ELR (cell line): ENCODE data around the gene CCL3.
"Not testable (repeated sequence)": the region's sequence is repeated elsewhere in the genome, so short reads cannot be mapped to it uniquely, and the experiment has no call there.

Experiments used
- DNase-seq: peaks from one replicate; pipeline ENCODE4 v3.0.0-alpha.2; 2015; ENCODE audit warnings: low read depth

Gene CCL3

GRCh38 chr17:36114971-36115648 is 25.2 kb upstream of the CCL3 start:
- peak; percentile 12 for DNase-seq

- not testable (repeated sequence) for DNase-seq
Measured at GRCh38 chr17:36113131-36113530, 23.2 kb upstream of the CCL3 start.

GRCh38 chr17:36112572-36112971 is 22.6 kb upstream of the CCL3 start:
- DNase-seq, result no peak

GRCh38 chr17:36111068-36111490 is 21.1 kb upstream of the CCL3 start:
- no peak for DNase-seq

GRCh38 chr17:36108265-36108664 is 18.3 kb upstream of the CCL3 start:
- not testable (repeated sequence) for DNase-seq

- DNase-seq, result no peak
Measured at GRCh38 chr17:36107660-36108059, 17.7 kb upstream of the CCL3 start.

GRCh38 chr17:36106493-36106835 is 16.5 kb upstream of the CCL3 start:
- DNase-seq, result no peak

GRCh38 chr17:36105781-36106492 is 16.0 kb upstream of the CCL3 start:
- no peak for DNase-seq

GRCh38 chr17:36104701-36105181 is 14.8 kb upstream of the CCL3 start:
- no peak for DNase-seq

- not testable (repeated sequence) for DNase-seq
Measured at GRCh38 chr17:36104246-36104645, 14.3 kb upstream of the CCL3 start.

GRCh38 chr17:36103401-36103975 is 13.5 kb upstream of the CCL3 start, which contains the start of gene CCL4:
TSS of gene CCL4 (plus strand) at chr17:36103827. CDS start at chr17:36103906, 79 bp downstream.
- DNase-seq, result not testable (repeated sequence)

GRCh38 chr17:36099004-36099403 is 9.1 kb upstream of the CCL3 start:
- not testable (repeated sequence) for DNase-seq

- no peak for DNase-seq
Measured at GRCh38 chr17:36095992-36096391, 6.0 kb upstream of the CCL3 start.

- DNase-seq, result no peak
Measured at GRCh38 chr17:36094746-36095145, 4.8 kb upstream of the CCL3 start.

- no peak for DNase-seq
Measured at GRCh38 chr17:36094232-36094631, 4.3 kb upstream of the CCL3 start.

GRCh38 chr17:36092715-36093114 is 2.8 kb upstream of the CCL3 start:
- DNase-seq, result not testable (repeated sequence)

- no peak for DNase-seq
Measured at GRCh38 chr17:36092230-36092629, 2.3 kb upstream of the CCL3 start.

GRCh38 chr17:36089339-36089865 is 541 bp downstream of the CCL3 start:
- no peak for DNase-seq

GRCh38 chr17:36088670-36089338 is 1.1 kb downstream of the CCL3 start:
- no peak for DNase-seq

GRCh38 chr17:36087897-36088572 is 1.9 kb downstream of the CCL3 start:
- DNase-seq, result not testable (repeated sequence)

GRCh38 chr17:36087471-36087870 is 2.5 kb downstream of the CCL3 start:
- not testable (repeated sequence) for DNase-seq

- DNase-seq, result no peak
Measured at GRCh38 chr17:36086791-36087190, 3.2 kb downstream of the CCL3 start.
